ENCODE data around the gene MTF2.

The MTF2 gene

GRCh38 chr1:93034397-93034796 lies 44.7 kb upstream of the MTF2 start:
- no peak overlapping the region for H3K4me3 ChIP-seq (ENCODE audit: low read depth, low read length)
- no peak for DNase-seq (ENCODE audit: low read depth)
- TF ChIP-seq POLR2A (IDR thresholded peaks at IDR 0.05; ENCODE audit: extremely low read depth, insufficient read length) (no peak), MAX (IDR thresholded peaks at IDR 0.05; ENCODE audit: low read depth, low read length) (no peak), MYC (IDR thresholded peaks at IDR 0.05; ENCODE audit: low read depth, low read length) (no peak), CTCF (IDR thresholded peaks at IDR 0.05; ENCODE audit: low read depth, low read length) (no peak)

GRCh38 chr1:93036672-93037071 lies 42.4 kb upstream of the MTF2 start:
- DNase-seq (ENCODE audit: low read depth): no peak
- no peak for TF ChIP-seq POLR2A (IDR thresholded peaks at IDR 0.05; ENCODE audit: extremely low read depth, insufficient read length)
- TF ChIP-seq MYC (IDR thresholded peaks at IDR 0.05; ENCODE audit: low read depth, low read length): no peak
- TF ChIP-seq MAX (IDR thresholded peaks at IDR 0.05; ENCODE audit: low read depth, low read length): no peak
- H3K4me3 ChIP-seq (ENCODE audit: low read depth, low read length): no peak overlapping the region

- no peak overlapping the region for H3K4me3 ChIP-seq (ENCODE audit: low read depth, low read length)
- TF ChIP-seq POLR2A (IDR thresholded peaks at IDR 0.05; ENCODE audit: extremely low read depth, insufficient read length): no peak
- TF ChIP-seq CTCF (IDR thresholded peaks at IDR 0.05; ENCODE audit: low read depth, low read length): no peak
- TF ChIP-seq MAX (IDR thresholded peaks at IDR 0.05; ENCODE audit: low read depth, low read length): no peak
- no peak for TF ChIP-seq MYC (IDR thresholded peaks at IDR 0.05; ENCODE audit: low read depth, low read length)
- no peak for DNase-seq (ENCODE audit: low read depth)
Observed at GRCh38 chr1:93042187-93043056, 36.7 kb upstream of the MTF2 start.

GRCh38 chr1:93043057-93043557 lies 36.0 kb upstream of the MTF2 start:
- TF ChIP-seq MAX (IDR thresholded peaks at IDR 0.05; ENCODE audit: low read depth, low read length): no peak
- no peak for TF ChIP-seq MYC (IDR thresholded peaks at IDR 0.05; ENCODE audit: low read depth, low read length)
- H3K4me3 ChIP-seq (ENCODE audit: low read depth, low read length): no peak overlapping the region
- no peak for DNase-seq (ENCODE audit: low read depth)

GRCh38 chr1:93047618-93048017 lies 31.5 kb upstream of the MTF2 start:
- H3K4me3 ChIP-seq (ENCODE audit: low read depth, low read length): no peak overlapping the region
- DNase-seq (ENCODE audit: low read depth): no peak
- TF ChIP-seq MYC (IDR thresholded peaks at IDR 0.05; ENCODE audit: low read depth, low read length) (no peak), POLR2A (IDR thresholded peaks at IDR 0.05; ENCODE audit: extremely low read depth, insufficient read length) (no peak), CTCF (IDR thresholded peaks at IDR 0.05; ENCODE audit: low read depth, low read length) (no peak), MAX (IDR thresholded peaks at IDR 0.05; ENCODE audit: low read depth, low read length) (no peak)

GRCh38 chr1:93051961-93052360 lies 27.1 kb upstream of the MTF2 start:
- DNase-seq (ENCODE audit: low read depth): no peak
- TF ChIP-seq POLR2A (IDR thresholded peaks at IDR 0.05; ENCODE audit: extremely low read depth, insufficient read length) (no peak), MYC (IDR thresholded peaks at IDR 0.05; ENCODE audit: low read depth, low read length) (no peak), CTCF (IDR thresholded peaks at IDR 0.05; ENCODE audit: low read depth, low read length) (no peak), MAX (IDR thresholded peaks at IDR 0.05; ENCODE audit: low read depth, low read length) (no peak)

More at GRCh38 chr1:93051961-93052360, 27.1 kb upstream of the MTF2 start:
- no peak overlapping the region for H3K4me3 ChIP-seq (ENCODE audit: low read depth, low read length)

All from NB4 (cell line).